ENCODE results near the gene MTREX.

DNA sequence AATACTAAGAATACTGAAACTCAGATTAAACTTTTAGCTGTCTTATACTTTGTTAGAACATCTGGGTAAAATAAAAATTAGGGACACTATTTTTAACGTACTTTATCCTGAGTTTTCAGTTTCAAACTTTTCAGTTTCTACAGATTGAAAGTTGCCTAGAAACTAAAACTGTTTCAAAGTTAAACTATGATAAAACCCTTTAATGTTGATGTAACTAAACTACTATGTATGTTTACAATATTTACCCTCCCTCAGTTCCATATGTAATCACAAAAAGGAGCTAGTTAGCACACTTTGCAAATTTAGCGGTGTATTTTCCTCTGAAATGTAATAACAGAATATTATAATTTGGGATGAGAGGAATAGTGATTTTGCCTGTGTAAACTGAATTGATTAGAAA lies 105.9 kb downstream of the MTREX start:
- TF ChIP-seq, protein P1, sequence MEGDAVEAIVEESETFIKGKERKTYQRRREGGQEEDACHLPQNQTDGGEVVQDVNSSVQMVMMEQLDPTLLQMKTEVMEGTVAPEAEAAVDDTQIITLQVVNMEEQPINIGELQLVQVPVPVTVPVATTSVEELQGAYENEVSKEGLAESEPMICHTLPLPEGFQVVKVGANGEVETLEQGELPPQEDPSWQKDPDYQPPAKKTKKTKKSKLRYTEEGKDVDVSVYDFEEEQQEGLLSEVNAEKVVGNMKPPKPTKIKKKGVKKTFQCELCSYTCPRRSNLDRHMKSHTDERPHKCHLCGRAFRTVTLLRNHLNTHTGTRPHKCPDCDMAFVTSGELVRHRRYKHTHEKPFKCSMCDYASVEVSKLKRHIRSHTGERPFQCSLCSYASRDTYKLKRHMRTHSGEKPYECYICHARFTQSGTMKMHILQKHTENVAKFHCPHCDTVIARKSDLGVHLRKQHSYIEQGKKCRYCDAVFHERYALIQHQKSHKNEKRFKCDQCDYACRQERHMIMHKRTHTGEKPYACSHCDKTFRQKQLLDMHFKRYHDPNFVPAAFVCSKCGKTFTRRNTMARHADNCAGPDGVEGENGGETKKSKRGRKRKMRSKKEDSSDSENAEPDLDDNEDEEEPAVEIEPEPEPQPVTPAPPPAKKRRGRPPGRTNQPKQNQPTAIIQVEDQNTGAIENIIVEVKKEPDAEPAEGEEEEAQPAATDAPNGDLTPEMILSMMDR (IDR thresholded peaks at IDR 0.05; ENCODE audit: low read depth, low read length, poor library complexity, severe bottlenecking), result no peak
- TF ChIP-seq EZH2phosphoT487 (IDR thresholded peaks at IDR 0.05; ENCODE audit: borderline replicate concordance, low read length), result no peak
